GM18507 (cell line): ENCODE measurements around the gene TSPAN16.

ENCODE experiments used
- DNase-seq: peaks from one replicate; pipeline ENCODE4 v3.0.0; 2011; ENCODE audit warnings: low read depth; ENCODE audit not compliant: insufficient read length; ENCODE audit errors: extremely low spot score
- FAIRE-seq: peaks from 2 replicates; lab custom pipeline; 2011; peaks lifted over from hg19 to GRCh38; lab: Jason Lieb, UNC

Gene TSPAN16, protein sequence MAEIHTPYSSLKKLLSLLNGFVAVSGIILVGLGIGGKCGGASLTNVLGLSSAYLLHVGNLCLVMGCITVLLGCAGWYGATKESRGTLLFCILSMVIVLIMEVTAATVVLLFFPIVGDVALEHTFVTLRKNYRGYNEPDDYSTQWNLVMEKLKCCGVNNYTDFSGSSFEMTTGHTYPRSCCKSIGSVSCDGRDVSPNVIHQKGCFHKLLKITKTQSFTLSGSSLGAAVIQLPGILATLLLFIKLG

DNA sequence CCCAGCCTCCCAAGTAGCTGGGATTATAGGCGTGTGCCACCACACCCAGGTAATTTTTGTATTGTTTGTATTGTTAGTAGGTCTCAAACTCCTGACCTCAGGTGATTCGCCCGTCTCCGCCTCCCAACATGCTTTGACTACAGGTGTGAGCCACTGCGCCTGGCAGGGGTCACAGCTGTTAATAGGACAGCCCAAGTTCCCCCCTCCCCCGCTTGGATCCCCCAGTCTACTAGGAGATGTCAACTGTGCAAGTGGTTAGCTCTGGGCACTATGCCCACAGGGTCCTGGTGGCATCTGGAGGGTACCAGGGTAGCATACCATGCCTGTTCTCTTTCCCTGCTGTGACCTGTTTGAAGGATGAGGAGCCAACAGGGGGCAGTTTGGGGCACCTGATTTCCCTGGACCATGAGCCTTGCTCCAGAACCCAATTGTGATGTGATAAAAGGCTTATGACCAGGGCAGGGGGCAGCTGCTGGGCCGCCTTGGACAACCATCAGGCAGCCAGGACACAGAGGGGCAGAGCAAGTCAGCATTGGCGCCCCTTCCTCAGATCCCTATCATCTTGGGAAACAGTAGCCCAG is at the start of gene TSPAN16:
TSS of gene TSPAN16 (plus strand) at position 496 of the 581 bp plus-strand sequence. CDS start 138 bp downstream, outside the sequence.
- DNase-seq = no peak
- FAIRE-seq = no peak

DNA sequence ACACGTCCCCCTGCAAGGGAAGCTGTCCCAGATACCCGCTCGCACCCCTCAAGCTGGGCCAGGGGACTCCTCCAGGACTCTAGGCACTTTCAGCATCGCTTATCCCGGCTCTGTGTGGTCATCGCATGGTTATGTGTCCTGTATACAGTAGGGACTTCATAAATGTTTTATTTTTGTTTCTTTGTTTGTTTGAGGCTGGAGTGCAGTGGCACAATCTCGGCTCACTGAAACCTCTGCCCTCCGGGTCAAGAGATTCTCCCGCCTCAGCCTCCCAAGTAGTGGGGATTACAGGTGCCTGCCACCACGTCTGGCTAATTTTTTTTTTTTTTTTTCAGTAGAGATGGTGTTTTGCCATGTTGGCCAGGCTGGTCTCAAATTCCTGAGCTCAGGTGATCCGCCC is 49.0 kb upstream of the TSPAN16 start:
- DNase-seq (no peak), FAIRE-seq (no peak)

DNA sequence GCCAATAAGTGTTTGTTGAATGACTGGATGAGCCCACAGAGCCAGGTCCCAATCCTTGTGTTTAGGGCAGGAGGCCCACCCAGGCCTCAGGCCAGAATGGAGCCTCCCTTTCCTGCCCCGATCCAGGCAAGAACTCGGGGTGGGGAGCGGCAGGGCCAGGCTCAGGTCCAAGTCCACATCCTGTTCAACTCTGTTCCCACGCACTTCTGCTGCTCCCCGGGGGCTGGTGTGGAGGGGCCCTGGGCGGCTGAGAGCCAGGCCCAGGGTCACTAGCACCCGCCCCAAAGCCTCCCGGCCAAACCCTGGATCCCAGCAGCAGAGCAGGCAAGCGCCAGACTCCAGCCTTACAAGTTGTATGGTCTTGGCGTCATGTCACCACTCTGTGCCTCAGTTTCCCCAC is 48.6 kb upstream of the TSPAN16 start:
- DNase-seq = no peak
- no peak for FAIRE-seq

DNA sequence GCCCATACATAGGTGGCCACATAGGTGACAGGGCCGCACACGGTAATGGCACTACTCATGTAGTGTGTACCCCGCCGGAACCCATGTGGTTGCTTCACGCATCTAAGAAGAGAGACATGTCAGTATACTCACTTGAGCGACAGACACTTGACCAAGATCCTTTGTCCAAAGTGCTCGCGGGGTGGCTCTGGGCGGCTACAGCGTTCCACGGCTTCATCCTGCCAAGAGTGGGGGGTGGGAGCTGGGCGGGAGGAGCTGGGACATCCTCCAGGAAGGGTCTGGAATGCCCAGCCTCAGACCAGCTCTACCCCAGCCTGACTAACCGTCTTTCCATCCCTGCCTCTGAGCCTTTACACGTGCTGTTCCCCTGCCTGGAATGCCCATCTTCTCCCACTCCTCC is 48.0 kb upstream of the TSPAN16 start:
- DNase-seq = no peak
- FAIRE-seq = no peak

DNA sequence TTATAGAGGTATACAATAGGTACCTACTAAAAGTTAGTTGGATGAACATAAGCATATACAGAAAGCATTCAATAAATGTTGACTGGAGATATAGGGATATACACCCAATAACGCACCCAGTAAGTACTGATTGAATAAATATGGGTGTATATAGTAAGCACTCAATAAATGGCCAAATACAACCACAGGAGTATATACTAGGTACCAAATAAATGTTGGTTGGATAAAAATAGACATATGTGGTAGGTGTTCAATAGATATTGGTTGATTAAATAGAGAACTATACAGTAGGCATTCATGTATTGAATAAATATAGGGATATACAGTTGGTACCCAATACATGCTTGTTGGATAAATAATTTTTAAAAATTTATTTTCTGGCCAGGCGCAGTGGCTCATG is 47.1 kb upstream of the TSPAN16 start:
- DNase-seq = no peak
- FAIRE-seq = no peak

DNA sequence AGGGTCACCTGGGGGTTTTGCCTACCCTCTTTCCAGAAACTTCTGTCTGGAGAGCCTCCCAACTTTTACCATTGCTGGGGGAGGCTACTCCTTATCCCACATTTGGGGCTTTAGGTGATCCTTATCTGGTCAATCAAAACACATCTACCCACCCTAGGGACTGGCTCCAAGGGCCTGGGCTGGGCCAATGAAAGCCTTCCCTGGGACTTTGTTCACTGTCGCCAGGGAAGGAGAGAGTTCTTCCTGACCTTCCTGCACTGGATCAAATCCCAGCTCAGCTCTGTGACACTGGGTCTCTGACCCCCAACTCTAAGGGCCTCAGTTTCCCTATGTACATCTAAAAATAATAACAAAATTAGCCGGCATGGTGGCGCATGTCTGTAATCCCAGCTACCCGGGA is 44.7 kb upstream of the TSPAN16 start:
- FAIRE-seq = no peak
- no peak for DNase-seq

DNA sequence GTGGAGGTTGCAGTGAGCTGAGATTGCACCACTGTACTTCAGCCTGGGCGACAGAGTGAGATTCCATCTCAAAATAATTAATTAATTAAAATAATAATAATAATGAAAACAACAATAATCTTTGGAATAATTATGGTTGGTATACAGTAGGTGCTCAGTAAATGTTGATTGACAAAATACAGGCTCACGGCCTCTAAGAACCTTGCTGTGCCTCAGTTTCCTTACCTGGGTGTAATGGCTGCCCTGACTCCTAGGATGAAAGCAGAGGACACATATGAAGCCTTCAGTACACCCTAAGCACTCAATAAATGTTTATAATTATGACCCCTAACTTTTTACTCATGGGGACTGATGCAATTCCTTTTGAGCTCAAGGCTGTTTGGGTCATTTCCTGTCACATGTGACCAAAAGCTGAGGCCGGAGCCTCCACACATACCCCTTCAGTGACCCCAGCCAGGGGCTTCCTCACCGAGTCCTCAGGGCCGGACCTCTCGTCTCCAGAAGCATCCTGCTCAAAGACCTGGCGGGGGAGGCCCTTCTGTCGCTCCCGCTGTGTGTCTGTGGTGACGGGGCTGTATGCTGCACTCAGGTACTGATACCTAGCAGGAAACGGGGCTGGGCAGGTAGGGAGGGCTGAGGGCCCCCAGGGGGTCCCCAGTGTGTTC is 44.2 kb upstream of the TSPAN16 start:
- FAIRE-seq = no peak
- no peak for DNase-seq

DNA sequence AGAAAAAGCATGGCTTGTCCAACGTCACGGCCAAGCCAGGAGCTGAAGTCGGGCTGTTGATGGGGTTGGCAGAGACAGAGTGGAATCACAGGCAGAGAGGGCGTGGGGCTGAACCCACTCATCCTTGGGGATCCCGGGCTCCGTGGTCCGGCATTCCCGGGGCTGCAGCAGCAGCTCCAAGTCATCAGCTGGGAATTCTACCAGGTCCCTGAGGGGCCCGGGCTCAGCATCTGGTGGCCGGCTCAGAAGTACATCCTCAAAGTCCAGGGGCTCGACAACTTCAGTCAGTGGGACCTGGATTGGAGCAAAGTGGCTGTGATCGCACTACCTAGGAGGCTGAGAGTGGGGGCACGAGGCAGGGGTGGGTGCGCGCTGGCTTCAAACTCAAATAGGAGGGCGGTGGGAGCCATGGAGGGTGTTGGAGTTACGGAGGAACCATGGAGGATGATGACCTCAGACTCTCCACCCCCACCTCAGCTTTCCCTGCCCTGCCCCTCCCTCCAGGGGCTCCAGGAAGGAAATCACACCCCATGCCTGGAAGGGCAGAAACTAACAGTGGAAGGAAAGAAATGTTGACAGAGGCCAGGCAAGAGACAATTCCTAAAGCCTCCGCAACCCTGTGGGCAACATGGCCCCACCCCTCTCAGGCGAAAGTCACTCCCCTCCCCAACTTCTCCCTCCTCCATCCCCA is 43.1 kb upstream of the TSPAN16 start:
- no peak for FAIRE-seq
- no peak for DNase-seq

DNA sequence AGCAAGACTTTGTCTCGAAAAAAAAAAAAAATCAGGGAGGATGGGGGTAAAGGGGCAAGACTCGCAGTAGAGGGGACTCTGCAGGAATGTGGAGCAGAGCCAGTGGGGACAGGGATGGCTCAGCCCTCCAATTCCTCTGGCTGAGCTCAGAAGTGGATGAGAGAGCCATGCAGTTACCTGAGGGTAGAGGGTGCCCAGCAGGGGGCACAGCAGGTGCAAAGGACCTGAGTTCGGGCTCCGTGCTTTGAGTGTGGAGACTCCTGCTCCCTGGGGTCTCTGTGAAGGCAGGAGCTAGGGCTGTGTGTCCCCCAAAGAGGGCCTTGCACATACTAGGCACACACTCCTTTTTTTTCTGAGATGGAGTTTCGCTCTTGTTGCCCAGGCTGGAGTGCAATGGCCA is 41.3 kb upstream of the TSPAN16 start:
- FAIRE-seq (no peak), DNase-seq (no peak)

DNA sequence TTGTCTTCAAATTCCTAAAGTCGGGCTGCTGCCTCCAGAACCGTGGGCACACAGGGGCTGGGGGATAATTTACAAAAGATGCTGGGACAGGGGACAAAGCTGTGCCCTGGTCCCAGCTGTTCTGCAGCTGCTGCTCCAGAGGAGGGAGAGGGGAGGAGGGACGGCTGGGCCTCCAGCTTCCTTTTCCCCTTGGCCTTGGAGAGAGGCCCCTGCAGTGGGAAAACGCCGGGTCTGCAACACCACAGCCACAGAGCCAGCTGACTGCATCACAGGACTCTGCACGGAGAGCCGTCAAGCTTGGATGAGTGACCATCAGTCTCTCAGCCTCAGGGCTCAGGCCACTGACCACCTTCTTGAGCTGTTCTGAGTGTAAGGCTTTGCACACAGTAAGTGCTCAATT is 39.8 kb upstream of the TSPAN16 start:
- FAIRE-seq = no peak
- DNase-seq = no peak

DNA sequence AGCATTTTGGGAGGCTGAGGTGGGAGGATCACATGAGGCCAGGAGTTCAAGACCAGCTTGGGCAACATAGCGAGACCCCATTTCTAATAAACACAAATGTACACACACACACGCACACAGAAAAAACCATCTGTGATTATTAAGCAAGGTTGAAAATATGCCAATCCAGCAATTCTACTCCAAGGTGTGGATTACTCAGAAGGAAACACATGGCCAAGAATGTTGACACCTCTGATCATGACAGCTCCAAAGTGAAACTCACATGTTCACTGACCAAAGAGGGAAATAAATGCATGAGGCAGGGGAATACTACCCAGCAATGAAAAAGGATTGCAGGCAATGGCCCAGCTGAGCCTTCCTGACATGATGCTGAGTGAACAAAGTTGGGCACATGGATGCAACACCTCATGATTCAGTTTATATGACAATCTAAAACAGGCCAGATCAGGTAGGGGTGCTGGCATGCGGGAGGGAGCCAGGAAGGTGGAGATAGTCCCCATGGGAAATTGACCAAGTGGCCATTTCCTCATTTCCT is 38.0 kb upstream of the TSPAN16 start:
- DNase-seq = no peak
- no peak for FAIRE-seq

DNA sequence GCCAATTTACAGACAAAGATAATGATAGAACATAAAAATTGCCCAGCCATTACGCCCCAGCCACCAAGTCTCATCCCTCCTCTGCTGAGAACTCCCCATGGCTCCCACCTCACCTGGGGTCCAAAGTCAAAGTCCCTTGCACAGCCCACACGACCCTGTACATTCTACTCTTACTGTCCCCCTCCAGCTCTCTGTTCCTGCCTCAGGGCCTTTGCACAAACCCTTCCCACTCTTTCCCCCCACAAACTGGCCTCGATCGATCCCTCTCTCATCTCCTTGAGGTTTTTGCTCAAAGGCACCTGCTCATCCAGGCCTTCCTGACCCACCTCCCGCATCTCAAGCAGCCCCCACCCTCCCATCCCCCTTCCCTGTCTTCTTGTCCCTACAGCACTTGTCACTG is 35.0 kb upstream of the TSPAN16 start:
- no peak for FAIRE-seq
- DNase-seq = no peak

DNA sequence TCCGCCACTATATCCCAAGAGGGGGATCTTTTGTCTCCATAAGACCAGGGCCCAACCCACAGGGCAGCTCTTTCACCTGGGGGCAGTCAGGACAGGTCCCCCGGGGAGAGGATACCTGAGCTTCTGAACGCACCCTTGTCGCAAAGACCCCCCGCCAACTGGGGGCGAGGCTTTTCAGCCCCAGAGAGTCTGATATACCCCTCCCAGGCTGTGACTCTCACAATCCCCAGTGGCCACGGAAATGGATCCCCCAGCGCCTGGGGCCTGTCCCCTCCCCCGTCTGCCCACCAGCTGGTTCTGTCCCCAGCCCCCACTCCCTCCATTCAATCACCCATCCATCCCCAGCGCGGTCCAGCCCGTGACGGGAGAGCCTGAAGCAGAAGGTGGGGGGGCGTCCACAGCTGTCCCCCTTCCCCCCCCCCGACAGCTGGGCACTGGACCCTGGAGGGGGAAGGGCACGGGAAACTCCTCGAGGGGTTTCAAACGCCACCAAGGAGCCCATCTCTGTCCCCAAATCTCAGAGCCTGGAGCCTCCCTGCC is 34.5 kb upstream of the TSPAN16 start:
- no peak for DNase-seq
- no peak for FAIRE-seq

DNA sequence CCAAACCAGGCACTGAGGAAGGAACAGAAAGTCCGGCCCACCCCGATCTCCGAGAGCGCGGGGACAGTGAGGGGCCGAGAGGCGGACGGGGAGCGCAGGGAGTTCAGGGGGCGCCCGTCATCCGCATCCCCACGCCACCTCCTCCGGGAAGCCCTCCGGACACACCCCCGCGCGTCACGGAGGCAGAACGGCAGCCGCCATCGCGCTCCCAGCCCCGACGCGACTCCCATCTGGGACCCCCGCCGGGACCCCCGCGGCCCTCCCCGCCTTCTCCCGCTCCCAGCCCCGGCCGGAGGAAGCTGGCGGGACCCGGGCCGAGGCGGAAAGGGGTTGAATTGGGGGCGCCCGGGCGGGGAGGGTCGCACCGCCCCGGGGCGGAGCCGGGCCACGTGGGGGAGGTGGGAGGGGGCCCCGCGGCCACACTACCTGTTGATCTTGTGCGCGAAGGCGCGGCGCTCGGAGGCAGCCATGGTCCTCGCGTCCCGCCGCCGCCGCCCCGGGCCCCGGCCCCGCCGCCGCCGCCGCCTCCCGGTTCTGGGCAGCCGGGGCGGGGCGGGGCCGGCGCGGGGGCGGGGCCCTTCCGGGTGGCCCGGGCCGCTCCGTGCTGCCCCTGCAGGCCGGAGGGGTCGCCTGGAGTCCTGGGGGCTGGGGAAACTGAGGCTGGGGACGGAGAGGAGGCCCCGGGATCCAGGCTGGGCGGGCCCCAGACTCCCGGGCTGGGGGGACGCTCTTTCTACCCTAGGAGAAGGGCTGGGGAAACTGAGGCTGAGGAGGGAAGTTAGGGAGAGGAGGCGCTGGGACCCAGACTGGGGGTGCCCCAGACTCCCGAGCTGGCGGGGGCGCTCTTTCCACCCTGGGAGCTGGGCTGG is 33.8 kb upstream of the TSPAN16 start, which contains the start of gene DOCK6:
TSS of gene DOCK6 (minus strand) at position 554 of the 869 bp plus-strand sequence. CDS start at position 470, 84 bp downstream.
- DNase-seq (no peak), FAIRE-seq (no peak)

DNA sequence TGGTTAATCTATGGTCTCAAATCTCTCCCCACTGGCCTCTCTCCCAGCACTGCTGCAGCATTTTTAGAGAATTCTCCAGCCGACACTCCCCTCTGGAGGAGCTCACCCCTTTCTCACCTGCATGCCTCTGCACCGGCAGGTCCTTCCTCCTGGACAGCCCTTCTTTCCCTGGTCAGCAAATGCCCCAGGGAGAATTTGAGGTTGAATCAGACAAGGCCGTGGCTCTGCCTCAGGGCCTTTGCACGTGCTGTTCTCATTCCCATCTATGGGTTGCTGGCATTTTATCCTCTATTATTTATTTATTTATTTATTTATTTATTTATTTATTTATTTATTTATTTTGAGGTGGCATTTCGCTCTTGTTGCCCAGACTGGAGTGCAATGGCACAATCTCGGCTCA is 32.2 kb upstream of the TSPAN16 start:
- DNase-seq (no peak), FAIRE-seq (no peak)

DNA sequence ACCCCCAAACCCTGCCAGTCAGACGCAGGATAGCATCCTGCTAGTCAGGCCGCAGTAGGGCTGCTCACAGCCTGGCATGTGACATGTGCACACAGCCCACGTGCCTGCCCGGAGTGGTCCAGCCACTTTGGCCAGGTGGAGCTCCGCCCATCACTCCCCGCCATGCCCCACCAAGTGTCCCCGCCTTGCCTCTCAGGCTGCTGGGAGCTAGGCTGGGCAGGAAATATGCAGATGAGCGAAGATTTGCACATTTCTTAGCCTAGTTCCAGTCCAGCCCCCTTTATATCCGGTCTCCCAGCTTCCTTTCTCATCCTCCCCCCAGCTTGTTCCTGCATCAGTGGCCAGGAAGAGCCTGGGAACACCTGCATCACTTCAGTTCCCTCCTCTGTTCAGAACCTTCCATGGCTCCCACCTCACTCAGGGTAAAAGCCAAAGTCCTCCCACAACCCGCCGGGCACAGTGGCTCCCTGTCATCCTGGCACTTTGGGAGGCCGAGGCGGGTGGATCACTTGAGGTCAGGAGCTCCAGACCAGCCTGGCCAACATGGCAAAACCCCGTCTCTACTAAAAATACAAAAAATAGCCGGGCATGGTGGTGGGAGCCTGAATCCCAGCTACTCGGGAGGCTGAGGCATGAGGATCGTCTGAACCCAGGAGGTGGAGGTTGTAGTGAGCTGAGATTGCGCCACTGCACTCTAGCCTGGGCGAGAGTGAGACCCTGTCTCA is 31.3 kb upstream of the TSPAN16 start:
- FAIRE-seq = no peak
- DNase-seq = no peak

DNA sequence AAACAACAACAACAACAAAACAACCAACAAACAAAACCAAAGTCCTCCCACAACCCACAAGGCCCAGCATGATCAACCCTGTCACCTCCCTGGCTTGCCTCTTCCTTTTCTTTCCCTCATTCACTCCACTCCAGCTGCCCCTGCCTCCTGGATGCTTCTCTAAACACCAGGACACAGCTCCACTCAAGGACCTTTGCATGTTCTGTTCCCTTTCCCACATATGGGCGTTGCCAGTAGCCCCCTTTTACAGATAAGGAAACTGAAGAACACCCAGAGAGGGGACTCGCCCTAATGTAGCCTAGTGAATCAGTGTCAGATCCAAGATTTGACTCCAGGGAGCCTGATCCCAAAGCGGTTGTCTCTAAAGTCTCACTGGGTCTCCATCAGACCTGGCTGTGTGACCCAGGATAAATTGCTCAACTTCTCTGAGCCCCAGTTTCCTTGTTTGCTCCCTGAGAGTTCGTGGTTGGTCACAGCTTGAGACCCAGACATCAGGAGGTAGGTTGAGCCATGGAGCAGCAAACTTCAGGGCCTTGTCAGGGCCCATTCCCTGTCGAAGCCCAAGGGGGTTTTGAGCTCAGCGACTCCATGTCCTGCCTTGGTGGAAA is 30.7 kb upstream of the TSPAN16 start:
- DNase-seq (no peak), FAIRE-seq (no peak)

DNA sequence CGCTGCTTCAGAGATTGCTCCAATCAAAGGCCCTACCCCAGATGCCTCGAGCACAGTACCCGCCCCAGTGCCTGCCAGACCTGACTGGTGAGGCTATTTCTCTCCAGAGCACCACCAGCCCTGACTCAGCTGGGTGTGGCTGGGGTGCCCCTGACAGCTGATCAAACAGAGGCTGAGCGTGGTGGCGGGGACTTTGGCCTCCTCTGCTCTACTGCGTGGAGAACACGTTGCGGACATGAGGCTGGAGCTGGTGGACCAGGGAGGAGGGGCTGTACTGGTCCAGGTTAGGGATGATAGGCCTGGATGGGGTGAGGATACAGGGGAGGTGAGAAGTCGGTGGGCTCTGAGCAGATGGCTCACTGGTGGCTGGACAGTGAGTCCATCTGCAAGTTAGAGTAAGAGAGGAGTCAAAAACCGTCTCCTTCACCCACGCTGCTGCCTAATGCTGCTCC is 30.1 kb upstream of the TSPAN16 start:
- no peak for FAIRE-seq
- no peak for DNase-seq
